ENCODE data around the gene PDE4B. TPM values are rescaled to one million over a fixed set of nuclear protein-coding genes. Genes with fewer than 3 reads are reported as not detected.

Gene PDE4B
- total RNA-seq, 2 experiments from 2014 or later: 2.4 to 3.1 TPM

DNA sequence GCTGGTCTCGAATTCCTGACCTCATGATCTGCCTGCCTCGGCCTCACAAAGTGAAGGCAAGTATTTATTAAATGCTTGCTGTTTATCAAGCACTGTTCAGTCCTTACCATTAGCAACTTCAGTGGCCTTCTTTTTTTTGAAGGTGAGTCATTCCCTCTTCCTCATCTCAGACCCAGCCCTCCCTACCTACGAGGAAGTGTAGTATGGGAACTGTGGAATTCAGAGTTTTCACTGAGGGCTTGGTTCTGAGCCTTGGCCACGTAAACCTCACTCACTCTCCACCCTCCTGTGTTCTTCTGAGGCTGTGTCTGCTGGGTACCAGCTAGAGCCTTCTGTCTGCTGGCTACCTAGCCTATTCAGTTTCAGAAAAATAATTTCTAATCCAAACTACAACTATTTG is 523.0 kb downstream of the PDE4B start:
- BruUV-seq (replicated peaks): no TSS peak

DNA sequence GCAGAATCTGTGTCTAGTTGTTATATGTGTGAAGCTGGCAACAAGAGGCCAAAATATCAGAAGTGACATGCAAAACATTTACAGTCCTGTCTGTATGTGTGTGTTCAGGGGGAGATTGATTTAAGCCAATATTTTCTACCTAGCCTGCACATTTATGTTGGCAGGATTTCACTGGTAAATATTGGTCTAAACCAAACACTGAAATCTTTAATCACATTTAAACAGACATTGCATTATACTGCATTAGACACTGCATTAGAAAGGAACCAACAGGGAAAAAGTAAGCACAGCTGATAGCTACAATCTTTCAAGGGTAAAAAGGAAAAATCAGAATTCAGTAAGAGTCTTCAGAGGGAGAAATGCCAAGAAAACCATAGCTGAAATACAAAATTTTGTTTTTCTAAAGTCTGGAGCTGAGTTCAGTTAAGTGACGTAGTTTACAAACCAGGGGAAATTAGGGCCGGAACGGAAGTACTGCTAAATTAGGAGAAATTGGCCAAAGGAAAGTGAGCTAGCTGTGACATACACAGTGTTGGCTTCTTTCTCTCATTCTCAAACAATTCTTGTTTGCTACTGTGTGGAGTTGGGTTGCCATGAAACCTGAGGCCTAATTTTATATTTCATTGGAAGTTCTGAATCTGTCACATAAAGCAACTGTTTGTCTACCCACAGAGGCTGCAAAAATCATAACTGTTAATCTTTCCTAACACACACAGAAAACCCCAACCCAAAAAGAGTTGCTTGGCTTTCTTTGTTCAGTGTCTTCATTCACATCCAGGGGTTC is 524.0 kb downstream of the PDE4B start:
- ChIA-PET POLR2A (interaction anchor here (0.6 to 3.9 kb wide), 7 partner anchors 8 to 129 kb away, joined by 3 to 16 read pairs (median 3); no protein-coding TSS in a partner anchor), CTCF (ENCODE audit: unreplicated experiment) (no interaction called here)
- peak overlapping the region; percentile 86 for H2AFZ ChIP-seq (ENCODE audit: low read length)
- BruUV-seq (replicated peaks): no TSS peak
- TF ChIP-seq, protein P1, sequence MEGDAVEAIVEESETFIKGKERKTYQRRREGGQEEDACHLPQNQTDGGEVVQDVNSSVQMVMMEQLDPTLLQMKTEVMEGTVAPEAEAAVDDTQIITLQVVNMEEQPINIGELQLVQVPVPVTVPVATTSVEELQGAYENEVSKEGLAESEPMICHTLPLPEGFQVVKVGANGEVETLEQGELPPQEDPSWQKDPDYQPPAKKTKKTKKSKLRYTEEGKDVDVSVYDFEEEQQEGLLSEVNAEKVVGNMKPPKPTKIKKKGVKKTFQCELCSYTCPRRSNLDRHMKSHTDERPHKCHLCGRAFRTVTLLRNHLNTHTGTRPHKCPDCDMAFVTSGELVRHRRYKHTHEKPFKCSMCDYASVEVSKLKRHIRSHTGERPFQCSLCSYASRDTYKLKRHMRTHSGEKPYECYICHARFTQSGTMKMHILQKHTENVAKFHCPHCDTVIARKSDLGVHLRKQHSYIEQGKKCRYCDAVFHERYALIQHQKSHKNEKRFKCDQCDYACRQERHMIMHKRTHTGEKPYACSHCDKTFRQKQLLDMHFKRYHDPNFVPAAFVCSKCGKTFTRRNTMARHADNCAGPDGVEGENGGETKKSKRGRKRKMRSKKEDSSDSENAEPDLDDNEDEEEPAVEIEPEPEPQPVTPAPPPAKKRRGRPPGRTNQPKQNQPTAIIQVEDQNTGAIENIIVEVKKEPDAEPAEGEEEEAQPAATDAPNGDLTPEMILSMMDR (conservative IDR thresholded peaks at IDR 0.05; ENCODE audit: low read length): no peak
- no peak for TF ChIP-seq EZH2phosphoT487 (IDR thresholded peaks at IDR 0.05; ENCODE audit: borderline replicate concordance, low read depth, low read length)
- H3K4me1 ChIP-seq (ENCODE audit: insufficient read depth, low read length, poor library complexity, severe bottlenecking): peaks cover 12% of the 10 kb centered on the region
- no peaks in the 10 kb centered on the region for H3K79me2 ChIP-seq (ENCODE audit: insufficient read depth, low read depth, low read length)
- peak overlapping the region; percentile 33; the same call in 1 of the 2 replicates for H3K4me2 ChIP-seq (ENCODE audit: low read length)
- no peaks in the 10 kb centered on the region for H3K9me2 ChIP-seq (ENCODE audit: insufficient read depth, low read length)
- H3K27ac ChIP-seq (ENCODE audit: low read depth, low read length, poor library complexity, severe bottlenecking): no peak overlapping the region
- H3K36me3 ChIP-seq (ENCODE audit: insufficient read depth, low read length): no peaks in the 10 kb centered on the region
- H4K20me1 ChIP-seq (ENCODE audit: insufficient read depth, low read length): no peaks in the 10 kb centered on the region
- H3K4me3 ChIP-seq (ENCODE audit: low read depth, low read length, poor library complexity, severe bottlenecking): no peak overlapping the region
- no peaks in the 10 kb centered on the region for H3K9me3 ChIP-seq (ENCODE audit: low read length)
- intact Hi-C loops (cut with micrococcal nuclease; ENCODE audit: unreplicated experiment): no loop called here
- DNase-seq (ENCODE audit: low spot score): peak; percentile 36

More for the DNA sequence above, 523.0 kb downstream of the PDE4B start:
- no peaks in the 10 kb centered on the region for H3K36me3 ChIP-seq (ENCODE audit: insufficient read depth, low read length)
- intact Hi-C loops (cut with micrococcal nuclease; ENCODE audit: unreplicated experiment): no loop called here
- ChIA-PET CTCF (ENCODE audit: unreplicated experiment) (no interaction called here), POLR2A (interaction anchor here (1.6 to 3.9 kb wide), 2 partner anchors 10 to 130 kb away, joined by 4 to 16 read pairs; no protein-coding TSS in a partner anchor)
- peaks cover 12% of the 10 kb centered on the region for H3K4me1 ChIP-seq (ENCODE audit: insufficient read depth, low read length, poor library complexity, severe bottlenecking)
- H3K9me2 ChIP-seq (ENCODE audit: insufficient read depth, low read length): no peaks in the 10 kb centered on the region
- no peaks in the 10 kb centered on the region for H3K9me3 ChIP-seq (ENCODE audit: low read length)
- H4K20me1 ChIP-seq (ENCODE audit: insufficient read depth, low read length): no peaks in the 10 kb centered on the region
- H3K27ac ChIP-seq (ENCODE audit: low read depth, low read length, poor library complexity, severe bottlenecking): no peak overlapping the region
- no peaks in the 10 kb centered on the region for H3K79me2 ChIP-seq (ENCODE audit: insufficient read depth, low read depth, low read length)
- H2AFZ ChIP-seq (ENCODE audit: low read length): peak overlapping the region; percentile 86; the same call in 1 of the 2 replicates
- H3K4me3 ChIP-seq (ENCODE audit: low read depth, low read length, poor library complexity, severe bottlenecking): no peak overlapping the region
- no peak overlapping the region for H3K4me2 ChIP-seq (ENCODE audit: low read length)
- DNase-seq (ENCODE audit: low spot score): no peak
- no peak for TF ChIP-seq EZH2phosphoT487 (IDR thresholded peaks at IDR 0.05; ENCODE audit: borderline replicate concordance, low read depth, low read length)
- TF ChIP-seq, protein P1 (conservative IDR thresholded peaks at IDR 0.05; ENCODE audit: low read length): no peak

DNA sequence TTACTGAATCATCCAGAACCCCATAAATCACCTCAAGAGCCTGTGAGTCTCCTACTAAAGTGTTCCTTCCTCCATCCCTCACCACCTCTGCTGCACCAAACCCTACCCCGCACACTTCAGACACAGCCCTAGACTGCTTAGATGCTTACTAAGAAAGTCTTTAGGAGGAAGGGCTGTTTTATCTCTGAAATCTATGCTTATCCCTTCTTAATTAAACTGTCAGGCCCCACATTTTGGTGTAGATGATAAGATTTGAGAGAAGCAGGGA is 524.5 kb downstream of the PDE4B start:
- no peak overlapping the region for H3K4me3 ChIP-seq (ENCODE audit: low read depth, low read length, poor library complexity, severe bottlenecking)
- no peak for DNase-seq (ENCODE audit: low spot score)
- H3K36me3 ChIP-seq (ENCODE audit: insufficient read depth, low read length): no peaks in the 10 kb centered on the region
- peaks cover 12% of the 10 kb centered on the region for H3K4me1 ChIP-seq (ENCODE audit: insufficient read depth, low read length, poor library complexity, severe bottlenecking)
- H3K4me2 ChIP-seq (ENCODE audit: low read length): 0 out of 2 replicates have a peak overlapping the region, but pooled peaks have one; percentile 33
- peak overlapping the region; percentile 86 for H2AFZ ChIP-seq (ENCODE audit: low read length)
- no peaks in the 10 kb centered on the region for H4K20me1 ChIP-seq (ENCODE audit: insufficient read depth, low read length)
- CTCF ChIA-PET (ENCODE audit: unreplicated experiment): no interaction called here
- no peaks in the 10 kb centered on the region for H3K79me2 ChIP-seq (ENCODE audit: insufficient read depth, low read depth, low read length)
- H3K9me3 ChIP-seq (ENCODE audit: low read length): no peaks in the 10 kb centered on the region
- no peaks in the 10 kb centered on the region for H3K9me2 ChIP-seq (ENCODE audit: insufficient read depth, low read length)
- BruUV-seq (replicated peaks): no TSS peak
- no peak for TF ChIP-seq EZH2phosphoT487 (IDR thresholded peaks at IDR 0.05; ENCODE audit: borderline replicate concordance, low read depth, low read length)
- TF ChIP-seq, protein P1 (conservative IDR thresholded peaks at IDR 0.05; ENCODE audit: low read length): no peak
- no peak overlapping the region for H3K27ac ChIP-seq (ENCODE audit: low read depth, low read length, poor library complexity, severe bottlenecking)
- POLR2A ChIA-PET: interaction anchor here (0.6 to 1.1 kb wide), 4 partner anchors 8 to 28 kb away, joined by 3 to 6 read pairs (median 3); no protein-coding TSS in a partner anchor
- intact Hi-C loops (cut with micrococcal nuclease; ENCODE audit: unreplicated experiment): no loop called here
